ENCODE data around the gene SLC32A1.

The SLC32A1 gene

DNA sequence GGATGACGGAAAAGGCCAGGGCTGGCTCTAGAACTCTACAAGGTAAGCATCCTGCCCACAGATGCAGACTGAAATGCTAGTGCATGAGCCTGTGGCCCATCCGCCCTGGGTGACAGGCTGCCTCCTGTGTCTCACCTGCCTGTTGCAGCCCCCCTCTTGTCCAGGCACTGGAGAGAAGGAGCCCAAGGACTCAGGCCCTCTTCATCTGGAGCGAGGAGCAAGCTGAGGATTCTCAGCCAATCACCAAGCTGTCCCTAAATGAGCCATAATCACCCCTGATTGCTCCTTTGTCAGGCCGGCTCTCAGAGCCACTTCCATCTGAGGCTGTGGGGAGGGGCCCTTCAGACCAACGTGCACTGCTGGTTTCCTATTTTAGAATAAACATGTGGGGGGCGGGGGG is 10.0 kb upstream of the SLC32A1 start:
- no peak overlapping the region for H2BK15ac ChIP-seq (ENCODE audit: low read depth, poor library complexity, severe bottlenecking)
- peaks cover 55 to 68% of the 10 kb centered on the region in 2 experiments for H3K27me3 ChIP-seq (ENCODE audit: control insufficient read depth in 1 of 2, insufficient read depth in 1 of 2, low read length in 2 of 2)
- no peak overlapping the region for H2BK5ac ChIP-seq (ENCODE audit: low read depth, low read length, poor library complexity, severe bottlenecking)
- H3K4ac ChIP-seq (ENCODE audit: low read depth in 1 of 2, low read length in 2 of 2), result no peak overlapping the region
- DNase-seq, result no peak
- no peaks in the 10 kb centered on the region for H3K36me3 ChIP-seq (ENCODE audit: control insufficient read depth in 1 of 2, insufficient read depth in 2 of 2, low read depth in 1 of 2, low read length in 2 of 2)
- no peak overlapping the region for H2AK5ac ChIP-seq (ENCODE audit: low read length, severe bottlenecking)
- H3K18ac ChIP-seq (ENCODE audit: low read depth in 1 of 2, low read length in 2 of 2), result no peak overlapping the region
- no peak overlapping the region for H2BK120ac ChIP-seq (ENCODE audit: low read depth, low read length)
- no peak overlapping the region for H3K14ac ChIP-seq (ENCODE audit: low read length in 2 of 2)
- WGBS, result 42% methylated on average over 6 of the region's 6 CpGs
- no peak overlapping the region for H3K4me3 ChIP-seq (ENCODE audit: insufficient read depth in 1 of 2, low read depth in 1 of 2, low read length in 2 of 2)
- no peak overlapping the region for H4K91ac ChIP-seq (ENCODE audit: low read length)
- no peak overlapping the region for H3K9ac ChIP-seq (ENCODE audit: low read length)
- no peak overlapping the region for H2AFZ ChIP-seq (ENCODE audit: low read depth, low read length)
- H3K23ac ChIP-seq (ENCODE audit: low read length in 2 of 2), result no peak overlapping the region
- H3K4me1 ChIP-seq (ENCODE audit: control insufficient read depth, insufficient read depth, low read depth, low read length), result peaks cover 2% of the 10 kb centered on the region
- no peak overlapping the region for H4K8ac ChIP-seq (ENCODE audit: low read length)
- H3K4me2 ChIP-seq (ENCODE audit: low read length, poor library complexity, severe bottlenecking), result no peak overlapping the region
- H3K9me3 ChIP-seq (ENCODE audit: control insufficient read depth, low read length), result no peaks in the 10 kb centered on the region
- H3K79me1 ChIP-seq (replicated peaks; ENCODE audit: low read length, poor library complexity, severe bottlenecking), result no peaks in the 10 kb centered on the region
- H2BK12ac ChIP-seq (ENCODE audit: low read length in 2 of 2), result no peak overlapping the region
- no peak overlapping the region for H3K27ac ChIP-seq (ENCODE audit: low read length, poor library complexity, severe bottlenecking)

DNA sequence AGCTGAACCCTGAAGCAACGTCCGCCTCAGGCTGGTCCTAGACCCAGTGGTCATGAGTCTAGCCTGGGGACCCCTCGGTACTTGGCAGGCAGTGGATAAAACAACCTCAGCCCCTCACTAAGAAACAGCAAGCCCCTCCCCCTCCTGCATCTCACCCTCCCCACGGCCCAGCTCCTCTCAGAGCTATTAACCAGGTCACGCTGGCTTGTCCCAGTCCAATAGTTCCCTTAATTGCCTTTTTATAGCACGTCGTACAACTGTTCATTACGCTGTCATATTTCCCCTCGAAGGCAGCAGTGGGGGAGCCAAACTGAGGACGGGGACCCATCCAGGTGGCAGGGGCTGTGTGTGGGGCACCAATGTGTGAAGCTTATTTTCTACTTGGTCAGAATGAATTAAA is 8.6 kb upstream of the SLC32A1 start:
- DNase-seq, result no peak
- Histone ChIP-seq H2AFZ (ENCODE audit: low read depth, low read length) (no peak overlapping the region), H3K14ac (ENCODE audit: low read length in 2 of 2) (no peak overlapping the region), H3K27ac (ENCODE audit: low read length, poor library complexity, severe bottlenecking) (no peak overlapping the region), H3K79me1 (replicated peaks; ENCODE audit: low read length, poor library complexity, severe bottlenecking) (no peaks in the 10 kb centered on the region), H3K36me3 (ENCODE audit: control insufficient read depth in 1 of 2, insufficient read depth in 2 of 2, low read depth in 1 of 2, low read length in 2 of 2) (no peaks in the 10 kb centered on the region), H4K8ac (ENCODE audit: low read length) (no peak overlapping the region), H3K4me2 (ENCODE audit: low read length, poor library complexity, severe bottlenecking) (no peak overlapping the region), H2BK120ac (ENCODE audit: low read depth, low read length) (no peak overlapping the region), H2BK5ac (ENCODE audit: low read depth, low read length, poor library complexity, severe bottlenecking) (no peak overlapping the region), H3K9ac (ENCODE audit: low read length) (no peak overlapping the region), H2BK15ac (ENCODE audit: low read depth, poor library complexity, severe bottlenecking) (no peak overlapping the region), H3K18ac (ENCODE audit: low read depth in 1 of 2, low read length in 2 of 2) (no peak overlapping the region), H2BK12ac (ENCODE audit: low read length in 2 of 2) (no peak overlapping the region), H4K91ac (ENCODE audit: low read length) (no peak overlapping the region), H3K4me3 (ENCODE audit: insufficient read depth in 1 of 2, low read depth in 1 of 2, low read length in 2 of 2) (no peak overlapping the region), H3K4me1 (ENCODE audit: control insufficient read depth, insufficient read depth, low read depth, low read length) (peaks cover 2% of the 10 kb centered on the region), H3K4ac (ENCODE audit: low read depth in 1 of 2, low read length in 2 of 2) (no peak overlapping the region), H2AK5ac (ENCODE audit: low read length, severe bottlenecking) (no peak overlapping the region), H3K23ac (ENCODE audit: low read length in 2 of 2) (no peak overlapping the region), H3K9me3 (ENCODE audit: control insufficient read depth, low read length) (no peaks in the 10 kb centered on the region), H3K27me3 (ENCODE audit: control insufficient read depth in 1 of 2, insufficient read depth in 1 of 2, low read length in 2 of 2) (peaks cover 69 to 78% of the 10 kb centered on the region in 2 experiments)
- 46% methylated on average over 10 of the region's 10 CpGs for WGBS

DNA sequence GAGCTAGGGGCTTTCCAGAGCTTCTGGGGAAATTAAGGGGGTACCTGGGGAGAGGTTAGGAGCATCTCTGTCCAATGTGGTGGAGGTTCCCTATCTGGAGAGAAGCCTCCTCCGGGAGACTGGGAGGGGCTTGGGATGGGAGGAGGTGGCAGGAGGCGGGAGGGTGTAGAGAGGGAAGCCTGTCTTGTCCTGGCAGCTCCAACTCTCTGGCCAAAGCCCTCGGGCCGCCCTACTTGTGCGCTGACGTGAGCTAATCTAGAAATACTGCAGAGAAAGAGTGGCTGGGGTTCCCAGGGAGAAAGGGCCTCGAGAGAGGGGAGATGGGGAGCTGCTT is 1.6 kb upstream of the SLC32A1 start:
- Histone ChIP-seq H3K18ac (ENCODE audit: low read depth in 1 of 2, low read length in 2 of 2) (no peak overlapping the region), H2BK12ac (ENCODE audit: low read length in 2 of 2) (no peak overlapping the region), H3K4me1 (ENCODE audit: control insufficient read depth, insufficient read depth, low read depth, low read length) (peaks cover 22% of the 10 kb centered on the region), H3K23ac (ENCODE audit: low read length in 2 of 2) (no peak overlapping the region), H3K9ac (ENCODE audit: low read length) (no peak overlapping the region), H4K91ac (ENCODE audit: low read length) (no peak overlapping the region), H3K4ac (ENCODE audit: low read depth in 1 of 2, low read length in 2 of 2) (no peak overlapping the region), H3K27ac (ENCODE audit: low read length, poor library complexity, severe bottlenecking) (no peak overlapping the region), H2BK120ac (ENCODE audit: low read depth, low read length) (no peak overlapping the region), H3K4me3 (ENCODE audit: insufficient read depth in 1 of 2, low read depth in 1 of 2, low read length in 2 of 2) (no peak overlapping the region), H3K14ac (ENCODE audit: low read length in 2 of 2) (no peak overlapping the region), H3K79me1 (replicated peaks; ENCODE audit: low read length, poor library complexity, severe bottlenecking) (no peaks in the 10 kb centered on the region), H2BK15ac (ENCODE audit: low read depth, poor library complexity, severe bottlenecking) (no peak overlapping the region), H2BK5ac (ENCODE audit: low read depth, low read length, poor library complexity, severe bottlenecking) (no peak overlapping the region), H2AK5ac (ENCODE audit: low read length, severe bottlenecking) (no peak overlapping the region), H3K36me3 (ENCODE audit: control insufficient read depth in 1 of 2, insufficient read depth in 2 of 2, low read depth in 1 of 2, low read length in 2 of 2) (no peaks in the 10 kb centered on the region), H2AFZ (ENCODE audit: low read depth, low read length) (no peak overlapping the region), H3K9me3 (ENCODE audit: control insufficient read depth, low read length) (peaks cover 2% of the 10 kb centered on the region), H4K8ac (ENCODE audit: low read length) (no peak overlapping the region), H3K27me3 (ENCODE audit: control insufficient read depth in 1 of 2, insufficient read depth in 1 of 2, low read length in 2 of 2) (peaks cover 98 to 99% of the 10 kb centered on the region in 2 experiments), H3K4me2 (ENCODE audit: low read length, poor library complexity, severe bottlenecking) (no peak overlapping the region)
- WGBS, result 4% methylated on average over 7 of the region's 7 CpGs
- no peak for DNase-seq

DNA sequence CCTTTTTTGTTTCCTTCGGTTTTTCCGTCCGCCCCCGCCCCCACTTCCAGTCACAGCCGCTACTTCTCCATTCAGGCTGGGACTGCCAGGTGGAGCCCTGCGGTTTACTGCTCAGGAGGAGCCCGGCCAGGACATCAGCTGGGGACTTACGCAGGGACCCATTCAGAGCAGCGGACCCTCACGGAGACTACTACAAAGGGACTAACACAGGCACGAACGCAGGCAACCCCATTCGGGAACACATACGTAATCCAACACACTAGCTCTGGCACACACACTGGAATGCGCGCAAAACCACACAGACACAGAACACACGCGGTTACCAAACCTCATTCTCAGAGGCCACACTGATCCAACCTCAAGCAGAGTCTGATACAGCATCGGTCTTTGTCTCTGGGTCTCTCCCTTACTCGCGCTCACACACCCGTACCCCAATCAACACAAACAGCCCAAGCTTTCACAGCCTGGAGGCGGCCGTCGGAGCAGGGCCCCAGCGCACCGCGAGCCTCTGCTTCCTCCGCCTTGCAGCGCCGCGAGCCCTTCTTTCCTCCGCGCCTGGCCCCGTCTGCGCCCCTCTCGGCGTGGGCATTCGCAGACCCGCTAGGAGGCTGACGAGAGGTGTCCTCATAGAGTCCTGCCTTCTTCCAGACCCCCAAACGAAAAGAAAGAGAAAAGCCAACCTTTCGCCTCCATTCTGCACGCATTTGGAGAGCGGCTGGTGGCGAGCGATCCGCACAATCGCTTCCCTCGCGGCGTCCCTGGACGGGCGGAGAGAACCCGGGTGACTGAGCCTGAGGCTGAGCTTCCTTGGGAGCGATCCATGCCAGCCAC is 1.1 kb upstream of the SLC32A1 start:
- Histone ChIP-seq H2AFZ (ENCODE audit: low read depth, low read length) (no peak overlapping the region), H2BK12ac (ENCODE audit: low read length in 2 of 2) (no peak overlapping the region), H3K14ac (ENCODE audit: low read length in 2 of 2) (no peak overlapping the region), H3K18ac (ENCODE audit: low read depth in 1 of 2, low read length in 2 of 2) (no peak overlapping the region), H3K4ac (ENCODE audit: low read depth in 1 of 2, low read length in 2 of 2) (no peak overlapping the region), H3K9me3 (ENCODE audit: control insufficient read depth, low read length) (peaks cover 2% of the 10 kb centered on the region), H3K79me1 (replicated peaks; ENCODE audit: low read length, poor library complexity, severe bottlenecking) (no peaks in the 10 kb centered on the region), H3K23ac (ENCODE audit: low read length in 2 of 2) (no peak overlapping the region), H3K36me3 (ENCODE audit: control insufficient read depth in 1 of 2, insufficient read depth in 2 of 2, low read depth in 1 of 2, low read length in 2 of 2) (no peaks in the 10 kb centered on the region), H4K8ac (ENCODE audit: low read length) (no peak overlapping the region), H4K91ac (ENCODE audit: low read length) (no peak overlapping the region), H3K4me2 (ENCODE audit: low read length, poor library complexity, severe bottlenecking) (no peak overlapping the region), H2BK5ac (ENCODE audit: low read depth, low read length, poor library complexity, severe bottlenecking) (no peak overlapping the region), H2BK15ac (ENCODE audit: low read depth, poor library complexity, severe bottlenecking) (no peak overlapping the region), H3K27me3 (ENCODE audit: control insufficient read depth in 1 of 2, insufficient read depth in 1 of 2, low read length in 2 of 2) (peaks cover 98 to 99% of the 10 kb centered on the region in 2 experiments), H3K4me1 (ENCODE audit: control insufficient read depth, insufficient read depth, low read depth, low read length) (peaks cover 23% of the 10 kb centered on the region), H3K4me3 (ENCODE audit: insufficient read depth in 1 of 2, low read depth in 1 of 2, low read length in 2 of 2) (no peak overlapping the region), H3K27ac (ENCODE audit: low read length, poor library complexity, severe bottlenecking) (no peak overlapping the region), H2AK5ac (ENCODE audit: low read length, severe bottlenecking) (no peak overlapping the region), H3K9ac (ENCODE audit: low read length) (no peak overlapping the region), H2BK120ac (ENCODE audit: low read depth, low read length) (no peak overlapping the region)
- no peak for DNase-seq
- WGBS, result 3% methylated on average over 56 of the region's 56 CpGs
